HG03571 (cell line): ENCODE results near the gene PBX1.
"Not testable (repeated sequence)": the region's sequence is repeated elsewhere in the genome, so short reads cannot be mapped to it uniquely, and the experiment has no call there.

Source experiments
- ATAC-seq: cut with Tn5 transposase; IDR thresholded peaks from one replicate; pipeline ENCODE4 v1.9.1; 2021; ENCODE audit not compliant: unreplicated experiment

Gene PBX1

GRCh38 chr1:164589961-164590507 lies 31.1 kb downstream of the PBX1 start:
- ATAC-seq = no peak

DNA sequence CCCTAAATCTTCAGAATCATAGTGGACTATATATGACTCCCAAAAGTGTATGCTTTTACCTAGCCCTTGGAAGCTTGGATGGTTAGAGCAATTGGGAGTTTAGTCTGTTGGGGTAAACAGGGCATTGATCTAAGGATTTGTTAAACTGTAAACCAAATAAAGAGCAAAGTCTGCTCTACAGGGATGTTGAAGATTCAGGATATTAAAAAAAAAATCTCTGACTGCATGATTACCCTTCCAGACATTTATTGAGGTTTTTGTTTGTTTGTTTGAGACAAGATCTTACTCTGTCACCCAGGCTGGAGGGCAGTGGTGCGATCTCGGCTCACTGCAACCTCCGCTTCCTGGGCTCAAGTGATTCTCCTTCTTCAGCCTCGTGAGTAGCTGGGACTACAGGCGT lies 31.6 kb downstream of the PBX1 start:
- ATAC-seq = no peak

- no peak for ATAC-seq
Observed at GRCh38 chr1:164591858-164592257, 32.9 kb downstream of the PBX1 start.

DNA sequence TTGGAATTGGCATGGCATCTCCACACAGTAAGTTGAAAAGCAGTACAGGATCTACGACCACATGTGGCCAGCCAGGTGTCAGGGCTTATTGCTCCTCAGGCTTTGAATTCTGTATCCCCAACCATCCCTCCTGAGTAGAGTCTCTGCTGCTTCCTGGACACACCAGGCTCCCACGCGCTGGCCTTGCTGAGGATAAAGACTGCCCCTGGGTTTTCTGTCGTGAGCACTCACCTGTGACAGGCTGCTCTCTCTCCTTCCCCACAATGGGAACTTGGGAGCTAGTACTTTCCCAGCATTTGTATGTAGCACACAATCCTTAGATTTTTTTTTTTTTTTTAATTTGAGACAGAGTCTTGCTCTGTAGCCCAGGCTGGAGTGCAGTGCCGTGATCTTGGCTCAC lies 33.6 kb downstream of the PBX1 start:
- no peak for ATAC-seq

- no peak for ATAC-seq
Observed at GRCh38 chr1:164595212-164595611, 36.2 kb downstream of the PBX1 start.

DNA sequence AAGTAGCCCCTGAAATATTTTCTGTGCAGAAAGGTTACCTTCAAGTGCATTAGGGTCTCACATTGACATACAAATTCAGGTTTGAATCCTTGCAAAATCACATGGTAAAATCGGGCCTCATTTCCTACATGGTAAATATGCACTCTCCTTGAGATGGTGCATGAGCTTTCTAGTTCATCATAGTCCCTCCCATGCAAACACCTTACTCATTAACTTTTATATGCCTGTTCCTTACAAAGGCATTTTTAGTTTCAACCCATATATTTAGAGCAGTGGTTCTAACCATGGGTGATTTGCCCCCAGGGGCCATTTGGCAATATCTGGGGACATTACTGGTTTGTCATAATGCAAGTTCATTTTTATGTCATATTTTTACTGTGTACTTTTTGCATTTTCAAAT lies 37.2 kb downstream of the PBX1 start:
- ATAC-seq = no peak

GRCh38 chr1:164598719-164599118 lies 39.7 kb downstream of the PBX1 start:
- no peak for ATAC-seq

GRCh38 chr1:164599272-164599671 lies 40.3 kb downstream of the PBX1 start:
- ATAC-seq = no peak

- ATAC-seq = no peak
Observed at GRCh38 chr1:164601399-164602100, 42.6 kb downstream of the PBX1 start.

GRCh38 chr1:164602101-164602422 lies 43.1 kb downstream of the PBX1 start:
- no peak for ATAC-seq

- no peak for ATAC-seq
Observed at GRCh38 chr1:164602480-164603093, 43.6 kb downstream of the PBX1 start.

GRCh38 chr1:164603805-164604204 lies 44.8 kb downstream of the PBX1 start:
- ATAC-seq = not testable (repeated sequence)

- ATAC-seq = no peak
Observed at GRCh38 chr1:164604541-164604940, 45.6 kb downstream of the PBX1 start.

GRCh38 chr1:164605254-164606091 lies 46.5 kb downstream of the PBX1 start:
- ATAC-seq = no peak

DNA sequence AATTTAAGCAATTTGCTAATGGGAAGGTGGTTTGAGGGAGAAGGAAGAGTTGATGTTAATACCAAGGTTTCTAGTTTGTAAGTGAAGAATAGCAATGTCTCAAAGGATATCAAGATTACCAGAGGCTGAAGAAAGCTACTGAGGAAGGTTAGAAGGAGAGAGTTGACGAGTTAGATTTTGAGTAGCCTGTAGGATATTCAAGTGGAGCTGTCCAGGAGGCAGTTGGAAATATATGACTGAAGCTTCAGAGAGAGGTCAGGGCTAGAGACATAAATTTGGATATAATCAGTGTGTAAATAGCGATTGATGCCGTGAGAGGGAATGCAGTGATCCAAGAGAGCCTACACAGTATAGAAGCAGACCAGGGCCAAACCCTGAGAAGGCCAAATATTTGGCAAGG lies 48.4 kb downstream of the PBX1 start:
- no peak for ATAC-seq

GRCh38 chr1:164608651-164609057 lies 49.7 kb downstream of the PBX1 start:
- ATAC-seq = no peak

DNA sequence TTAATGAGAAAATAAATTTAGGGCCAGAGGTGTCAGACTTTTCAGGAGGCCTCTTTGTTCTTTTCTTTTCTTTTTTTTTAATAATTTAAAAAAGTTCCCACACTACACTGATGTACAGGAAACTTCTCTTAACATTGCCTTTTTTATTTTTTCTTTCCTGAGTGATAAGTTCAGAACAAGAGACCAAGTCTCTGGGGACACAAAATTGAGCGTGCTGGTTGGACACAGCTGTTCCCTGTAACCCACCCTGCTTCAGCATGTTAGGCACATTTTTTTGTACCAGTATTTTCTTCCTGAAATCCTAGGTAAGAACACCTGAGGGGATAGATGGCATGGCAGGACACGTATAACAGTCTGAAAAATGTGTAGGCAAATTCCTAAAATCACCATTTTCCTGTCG lies 50.1 kb downstream of the PBX1 start:
- ATAC-seq = no peak

DNA sequence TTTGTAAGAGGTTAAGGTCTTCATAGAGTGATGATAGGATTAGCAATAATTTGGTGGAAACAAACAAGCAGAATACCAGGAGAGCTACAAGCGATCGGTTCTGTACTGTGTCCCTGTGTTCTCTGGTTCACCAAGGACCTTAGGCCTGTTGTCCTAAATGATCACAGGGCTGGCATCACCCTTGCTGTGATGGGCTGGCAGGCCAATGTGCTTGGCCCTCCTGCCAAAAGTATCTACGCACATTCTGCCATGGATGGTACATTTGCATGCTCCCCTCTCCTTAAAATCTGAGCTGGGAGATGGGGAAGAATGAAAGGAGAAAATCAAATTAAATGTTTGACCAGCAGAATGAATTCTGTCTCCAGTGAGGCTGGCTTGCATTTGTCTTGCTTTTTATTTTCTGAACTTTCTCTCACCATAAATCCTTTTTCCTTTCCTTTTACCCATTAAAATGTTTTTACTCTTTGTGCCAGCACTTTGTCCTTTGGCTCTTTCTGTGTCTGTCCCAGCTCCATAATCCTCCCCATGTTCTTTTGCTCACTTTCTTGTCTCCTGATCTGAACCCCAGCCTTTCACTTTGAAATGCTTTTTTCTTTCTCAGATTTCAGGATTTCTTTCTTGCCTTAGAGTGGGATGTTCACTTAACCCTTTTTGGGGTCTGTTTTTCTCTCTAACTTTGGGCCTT lies 51.7 kb downstream of the PBX1 start:
- ATAC-seq = no peak

- ATAC-seq = no peak
Observed at GRCh38 chr1:164611754-164612642, 53.0 kb downstream of the PBX1 start.

- ATAC-seq = no peak
Observed at GRCh38 chr1:164613176-164613575, 54.2 kb downstream of the PBX1 start.
